KMS-11 (cell line): ENCODE measurements around the gene MN1.

ENCODE experiments used
- H2AFZ ChIP-seq: fragments of 200-600 bp; sonication (generic); 2 replicates; pipeline ENCODE4 v1.6.1; 2016; ENCODE audit warnings: antibody characterized with exemption, mixed run types, low read depth
- H3K27ac ChIP-seq: fragments of 200-600 bp; sonication (generic); 2 replicates; pipeline ENCODE4 v1.6.1; 2016; ENCODE audit warnings: mild to moderate bottlenecking, mixed run types
- H3K27me3 ChIP-seq: fragments of 200-600 bp; sonication (generic); 2 replicates; pipeline ENCODE4 v1.6.1; 2017; ENCODE audit warnings: mild to moderate bottlenecking, low read depth, mixed run types, moderate library complexity; ENCODE audit not compliant: insufficient read depth
- H3K36me3 ChIP-seq: fragments of 200-600 bp; sonication (generic); 2 replicates; pipeline ENCODE4 v1.6.1; 2017; ENCODE audit warnings: mild to moderate bottlenecking, mixed run types; ENCODE audit not compliant: insufficient read depth
- H3K4me1 ChIP-seq: fragments of 200-600 bp; sonication (generic); 2 replicates; pipeline ENCODE4 v1.6.1; 2016; ENCODE audit warnings: mild to moderate bottlenecking, low read depth, mixed run types; ENCODE audit not compliant: poor library complexity, severe bottlenecking
- H3K4me2 ChIP-seq: fragments of 200-600 bp; sonication (generic); 2 replicates; pipeline ENCODE4 v1.7.0; 2016; ENCODE audit warnings: mild to moderate bottlenecking, mixed run types
- H3K4me3 ChIP-seq: fragments of 200-600 bp; sonication (generic); IDR thresholded peaks from 2 replicates; pipeline ENCODE4 v1.6.1; 2017; ENCODE audit warnings: low read depth, low read length, mixed read lengths; ENCODE audit not compliant: insufficient read depth
- H3K79me2 ChIP-seq: fragments of 200-600 bp; sonication (generic); 2 replicates; pipeline ENCODE4 v1.6.1; 2016; ENCODE audit warnings: low read depth, mixed run types; ENCODE audit not compliant: insufficient read depth
- H3K9ac ChIP-seq: fragments of 200-600 bp; sonication (generic); 2 replicates; pipeline ENCODE4 v1.6.1; 2016; ENCODE audit warnings: mild to moderate bottlenecking, mixed run types
- H4K20me1 ChIP-seq: fragments of 200-600 bp; sonication (generic); 2 replicates; pipeline ENCODE4 v1.6.1; 2016; ENCODE audit warnings: mild to moderate bottlenecking, mixed run types; ENCODE audit not compliant: insufficient read depth
- CTCF ChIP-seq: fragments of 200-600 bp; sonication (generic); conservative IDR thresholded peaks from 2 replicates; pipeline ENCODE4 v1.6.1; 2017; ENCODE audit warnings: low read depth, mild to moderate bottlenecking, antibody characterized with exemption, low read length, moderate library complexity, mixed read lengths

The MN1 gene

DNA sequence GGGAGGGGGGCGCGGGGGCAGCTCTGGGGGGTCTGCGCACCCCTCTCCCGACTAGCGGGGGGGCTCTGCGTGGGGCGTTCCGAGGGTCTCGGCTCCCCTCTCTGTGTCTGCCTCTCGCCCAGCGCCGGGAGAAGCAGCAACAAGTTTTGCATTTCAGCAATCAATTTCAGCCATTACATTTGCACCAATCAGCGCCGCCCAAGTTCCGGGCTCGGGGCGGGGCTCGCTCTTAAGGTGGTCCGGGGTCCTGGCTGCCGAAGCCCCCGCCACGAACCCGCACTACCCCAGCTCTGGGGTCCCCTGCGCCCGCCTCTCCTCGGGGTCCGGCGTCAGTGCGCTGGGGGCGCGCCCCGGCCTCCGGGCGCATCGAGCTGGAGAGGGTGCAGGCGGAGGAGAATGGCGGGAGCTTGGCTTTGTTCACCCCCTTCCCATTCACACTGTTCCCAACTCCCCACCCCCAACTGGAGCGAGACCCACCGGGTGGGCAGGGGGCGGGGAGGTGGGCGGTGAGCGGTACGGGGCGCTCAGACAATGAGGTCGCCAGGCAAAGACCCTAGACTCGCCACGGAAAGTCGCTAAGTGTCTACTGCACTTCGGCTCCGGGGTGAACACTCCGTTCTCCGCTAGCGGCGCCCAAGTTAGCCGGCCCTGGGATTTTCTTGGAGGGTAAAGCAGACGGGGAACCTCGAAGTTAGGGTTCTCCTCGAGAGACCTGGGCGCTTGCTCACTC lies at the start of gene MN1:
TSS of gene MN1 (minus strand) at position 141 of the 730 bp plus-strand sequence. CDS start 1,213 bp downstream, outside the sequence.
- no peak within 1 kb of the TSS for H3K9ac ChIP-seq
- TF ChIP-seq CTCF = no peak
- H3K27ac ChIP-seq = no peak within 1 kb of the TSS
- H2AFZ ChIP-seq = no peak within 1 kb of the TSS
- H4K20me1 ChIP-seq = no peaks in the 10 kb centered on the region
- H3K36me3 ChIP-seq = no peaks in the 10 kb centered on the region
- no peak within 1 kb of the TSS for H3K4me2 ChIP-seq
- no peak within 1 kb of the TSS for H3K4me3 ChIP-seq
- no peaks in the 10 kb centered on the region for H3K4me1 ChIP-seq
- H3K27me3 ChIP-seq = no peaks in the 10 kb centered on the region; the same call in 1 of the 2 replicates
- H3K79me2 ChIP-seq = no peaks in the 10 kb centered on the region

- Histone ChIP-seq H3K36me3 (peaks cover 25% of the 10 kb centered on the region; the same call in 1 of the 2 replicates), H3K27ac (no peak overlapping the region), H3K4me2 (no peak overlapping the region), H3K4me3 (no peak overlapping the region), H4K20me1 (peaks cover 4% of the 10 kb centered on the region; the same call in 1 of the 2 replicates), H3K9ac (no peak overlapping the region), H3K79me2 (no peaks in the 10 kb centered on the region), H3K27me3 (no peaks in the 10 kb centered on the region), H2AFZ (no peak overlapping the region), H3K4me1 (no peaks in the 10 kb centered on the region)
- no peak for TF ChIP-seq CTCF
Observed at GRCh38 chr22:27850000-27850521, 48.5 kb upstream of the MN1 start.

DNA sequence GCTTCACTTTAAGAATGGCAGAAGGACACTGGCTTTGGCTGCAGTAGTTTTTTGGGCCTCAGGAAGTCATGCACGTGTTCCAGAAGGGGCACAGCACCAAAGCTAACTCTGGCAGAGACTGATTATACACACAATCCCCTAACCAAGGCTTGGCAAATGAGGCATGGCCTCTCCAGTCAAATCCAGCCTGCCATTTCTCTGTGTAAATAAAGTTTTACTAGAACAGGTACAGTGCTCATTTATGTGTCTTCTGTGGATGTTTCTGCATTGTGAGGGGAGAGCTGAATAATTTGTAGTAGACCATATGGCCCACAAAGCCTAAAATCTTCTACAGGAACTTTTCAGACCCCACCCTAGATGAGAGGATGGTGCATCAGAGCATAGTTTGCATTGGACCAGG lies 46.4 kb upstream of the MN1 start:
- H3K4me2 ChIP-seq = no peak overlapping the region
- H3K36me3 ChIP-seq = peaks cover 12% of the 10 kb centered on the region; the same call in 1 of the 2 replicates
- H3K79me2 ChIP-seq = no peaks in the 10 kb centered on the region
- H3K27ac ChIP-seq = no peak overlapping the region
- H2AFZ ChIP-seq = no peak overlapping the region
- no peaks in the 10 kb centered on the region for H3K4me1 ChIP-seq
- TF ChIP-seq CTCF = no peak
- no peak overlapping the region for H3K9ac ChIP-seq
- no peaks in the 10 kb centered on the region for H3K27me3 ChIP-seq
- no peak overlapping the region for H3K4me3 ChIP-seq
- peaks cover 4% of the 10 kb centered on the region; the same call in 1 of the 2 replicates for H4K20me1 ChIP-seq

DNA sequence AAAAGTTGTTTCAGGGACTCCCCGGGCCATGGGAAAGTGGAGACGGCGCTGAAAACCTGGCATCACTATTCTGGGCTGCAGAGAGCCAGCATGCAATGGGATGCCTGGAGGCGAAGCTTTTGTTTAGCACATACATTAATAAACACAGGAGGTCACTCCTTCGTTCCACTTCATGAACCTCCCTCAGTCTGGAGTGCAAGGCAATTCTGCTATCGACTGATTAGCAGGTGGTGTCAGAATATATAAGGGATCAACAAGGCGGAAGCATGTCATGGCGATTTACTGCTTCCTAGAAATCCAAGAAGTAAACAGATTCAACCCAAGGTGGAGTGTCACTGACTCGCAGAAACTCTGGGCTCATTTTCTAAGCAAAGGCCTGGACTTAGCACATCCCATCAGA lies 45.4 kb upstream of the MN1 start:
- Histone ChIP-seq H3K9ac (no peak overlapping the region), H3K27me3 (no peaks in the 10 kb centered on the region), H3K79me2 (no peaks in the 10 kb centered on the region), H3K27ac (no peak overlapping the region), H3K4me3 (no peak overlapping the region), H2AFZ (no peak overlapping the region), H3K36me3 (peaks cover 5% of the 10 kb centered on the region; the same call in 1 of the 2 replicates), H3K4me1 (no peaks in the 10 kb centered on the region), H4K20me1 (no peaks in the 10 kb centered on the region), H3K4me2 (no peak overlapping the region)
- no peak for TF ChIP-seq CTCF
